Measurements from ENCODE around the gene ISCA1.

DNA sequence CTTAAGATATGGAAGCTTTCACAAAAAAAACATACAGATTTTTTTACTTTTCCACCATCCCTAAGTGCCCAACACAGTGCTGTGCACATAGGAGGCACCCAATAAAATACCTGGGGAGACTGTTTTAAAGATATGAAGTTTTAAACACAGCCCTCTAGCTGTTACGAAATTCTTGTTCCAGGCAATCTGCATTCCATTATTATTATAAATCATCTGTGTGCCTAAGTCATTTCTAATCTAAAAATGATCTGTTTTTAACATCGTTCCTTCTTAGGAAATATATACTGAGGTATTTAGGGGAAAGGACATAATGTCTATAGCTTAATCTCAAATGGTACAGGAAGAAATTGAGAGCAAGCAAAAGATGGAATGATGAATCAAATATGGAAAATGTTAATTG is 32.7 kb upstream of the ISCA1 start:
- TF ChIP-seq, protein P1, sequence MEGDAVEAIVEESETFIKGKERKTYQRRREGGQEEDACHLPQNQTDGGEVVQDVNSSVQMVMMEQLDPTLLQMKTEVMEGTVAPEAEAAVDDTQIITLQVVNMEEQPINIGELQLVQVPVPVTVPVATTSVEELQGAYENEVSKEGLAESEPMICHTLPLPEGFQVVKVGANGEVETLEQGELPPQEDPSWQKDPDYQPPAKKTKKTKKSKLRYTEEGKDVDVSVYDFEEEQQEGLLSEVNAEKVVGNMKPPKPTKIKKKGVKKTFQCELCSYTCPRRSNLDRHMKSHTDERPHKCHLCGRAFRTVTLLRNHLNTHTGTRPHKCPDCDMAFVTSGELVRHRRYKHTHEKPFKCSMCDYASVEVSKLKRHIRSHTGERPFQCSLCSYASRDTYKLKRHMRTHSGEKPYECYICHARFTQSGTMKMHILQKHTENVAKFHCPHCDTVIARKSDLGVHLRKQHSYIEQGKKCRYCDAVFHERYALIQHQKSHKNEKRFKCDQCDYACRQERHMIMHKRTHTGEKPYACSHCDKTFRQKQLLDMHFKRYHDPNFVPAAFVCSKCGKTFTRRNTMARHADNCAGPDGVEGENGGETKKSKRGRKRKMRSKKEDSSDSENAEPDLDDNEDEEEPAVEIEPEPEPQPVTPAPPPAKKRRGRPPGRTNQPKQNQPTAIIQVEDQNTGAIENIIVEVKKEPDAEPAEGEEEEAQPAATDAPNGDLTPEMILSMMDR (IDR thresholded peaks at IDR 0.05), result no peak
- TF ChIP-seq POLR2A (IDR thresholded peaks at IDR 0.05) (no peak), POLR2AphosphoS5 (IDR thresholded peaks at IDR 0.05) (no peak)
